GM10248 (cell line): ENCODE data around the gene FOS.

ENCODE experiments used
- CTCF ChIA-PET: fragments of 300-600 bp; sonication (Branson Sonifier 250); formaldehyde crosslinking; extraction: SDS; loops from one replicate; lab custom pipeline; 2021; ENCODE audit warnings: antibody characterized with exemption; lab: Yijun Ruan, JAX
- POLR2A ChIA-PET: fragments of 350-650 bp; sonication (Branson Sonifier 250); formaldehyde crosslinking; extraction: SDS; loops from one replicate; lab custom pipeline; 2020; ENCODE audit warnings: antibody characterized with exemption; lab: Yijun Ruan, JAX
- DNase-seq: peaks from one replicate; pipeline ENCODE4 v3.0.0; 2012; ENCODE audit errors: extremely low spot score
- TF ChIP-seq, protein P1 (sequence below): IDR thresholded peaks from 2 replicates; pipeline ENCODE4 v1.5.1; 2012; ENCODE audit warnings: mild to moderate bottlenecking, low read depth; ENCODE audit errors: extremely low read depth, missing control alignments, control extremely low read depth

Gene FOS

DNA sequence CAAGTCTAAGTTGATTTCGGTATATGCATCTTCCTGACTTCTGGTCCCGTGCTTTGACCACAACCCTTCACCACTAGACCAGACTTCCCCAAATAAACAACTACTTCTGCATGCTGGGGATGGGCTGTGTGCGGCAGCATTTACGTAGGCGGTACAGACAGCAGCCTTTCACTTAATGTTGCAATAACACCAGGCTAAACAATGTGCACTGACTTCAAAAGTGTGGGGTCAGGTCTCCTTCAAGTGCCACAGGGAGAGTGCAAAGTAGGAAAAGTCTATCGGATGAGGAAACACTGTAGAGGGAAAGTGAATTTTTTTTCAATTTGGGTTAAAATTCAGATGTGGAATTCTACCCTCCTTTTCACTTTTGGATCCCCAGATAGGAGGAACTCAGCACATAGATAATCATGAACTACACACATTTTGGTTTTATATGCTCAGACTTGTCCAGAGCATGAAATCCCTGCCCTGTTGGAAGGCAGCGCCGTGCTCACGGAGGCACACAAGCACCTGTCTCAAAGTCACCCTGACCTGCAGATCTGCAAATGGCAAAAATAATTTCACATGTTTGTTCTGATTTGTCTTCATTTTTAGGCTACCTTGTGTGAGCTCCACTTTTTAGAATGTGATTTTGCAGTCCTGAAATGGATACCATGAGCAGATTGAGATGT, 3.6 kb upstream of the FOS start:
- TF ChIP-seq, protein P1, sequence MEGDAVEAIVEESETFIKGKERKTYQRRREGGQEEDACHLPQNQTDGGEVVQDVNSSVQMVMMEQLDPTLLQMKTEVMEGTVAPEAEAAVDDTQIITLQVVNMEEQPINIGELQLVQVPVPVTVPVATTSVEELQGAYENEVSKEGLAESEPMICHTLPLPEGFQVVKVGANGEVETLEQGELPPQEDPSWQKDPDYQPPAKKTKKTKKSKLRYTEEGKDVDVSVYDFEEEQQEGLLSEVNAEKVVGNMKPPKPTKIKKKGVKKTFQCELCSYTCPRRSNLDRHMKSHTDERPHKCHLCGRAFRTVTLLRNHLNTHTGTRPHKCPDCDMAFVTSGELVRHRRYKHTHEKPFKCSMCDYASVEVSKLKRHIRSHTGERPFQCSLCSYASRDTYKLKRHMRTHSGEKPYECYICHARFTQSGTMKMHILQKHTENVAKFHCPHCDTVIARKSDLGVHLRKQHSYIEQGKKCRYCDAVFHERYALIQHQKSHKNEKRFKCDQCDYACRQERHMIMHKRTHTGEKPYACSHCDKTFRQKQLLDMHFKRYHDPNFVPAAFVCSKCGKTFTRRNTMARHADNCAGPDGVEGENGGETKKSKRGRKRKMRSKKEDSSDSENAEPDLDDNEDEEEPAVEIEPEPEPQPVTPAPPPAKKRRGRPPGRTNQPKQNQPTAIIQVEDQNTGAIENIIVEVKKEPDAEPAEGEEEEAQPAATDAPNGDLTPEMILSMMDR, result no peak
- CTCF ChIA-PET, result interaction anchor here (0.8 to 3.1 kb wide), 4 partner anchors 9 to 20 kb away, joined by 3 to 7 read pairs (median 4); no protein-coding TSS in a partner anchor
- POLR2A ChIA-PET, result no interaction called here
- peak; percentile 52 for DNase-seq

GRCh38 chr14:75275598-75275997, 3.0 kb upstream of the FOS start:
- no peak for DNase-seq
- ChIA-PET POLR2A (no interaction called here), CTCF (interaction anchor here (0.9 to 3.1 kb wide), 4 partner anchors 9 to 20 kb away, joined by 3 to 7 read pairs (median 4); no protein-coding TSS in a partner anchor)
- TF ChIP-seq, protein P1, result no peak

GRCh38 chr14:75277008-75277814, 1.4 kb upstream of the FOS start:
- TF ChIP-seq, protein P1, result no peak
- CTCF ChIA-PET, result interaction anchor here (1.1 to 3.1 kb wide), 4 partner anchors 12 to 66 kb away, joined by 3 to 7 read pairs (median 4); no protein-coding TSS in a partner anchor

DNA sequence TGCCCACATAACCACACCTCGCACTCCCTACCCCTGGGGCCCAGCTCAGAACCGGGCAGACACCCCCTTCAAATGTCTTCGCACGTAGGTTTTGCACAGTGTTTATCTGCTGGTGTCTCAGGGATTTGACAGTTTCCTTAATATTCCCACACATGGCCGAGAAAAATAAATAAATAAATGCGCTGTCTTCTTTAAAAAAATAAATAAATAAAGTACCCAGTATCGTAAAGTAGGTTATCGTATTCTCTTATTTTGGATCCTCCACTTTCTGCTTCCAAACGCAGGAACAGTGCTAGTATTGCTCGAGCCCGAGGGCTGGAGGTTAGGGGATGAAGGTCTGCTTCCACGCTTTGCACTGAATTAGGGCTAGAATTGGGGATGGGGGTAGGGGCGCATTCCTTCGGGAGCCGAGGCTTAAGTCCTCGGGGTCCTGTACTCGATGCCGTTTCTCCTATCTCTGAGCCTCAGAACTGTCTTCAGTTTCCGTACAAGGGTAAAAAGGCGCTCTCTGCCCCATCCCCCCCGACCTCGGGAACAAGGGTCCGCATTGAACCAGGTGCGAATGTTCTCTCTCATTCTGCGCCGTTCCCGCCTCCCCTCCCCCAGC, 710 bp upstream of the FOS start:
- no peak for DNase-seq
- CTCF ChIA-PET, result interaction anchor here (1.4 kb wide), 1 partner anchor 67 kb away, joined by 3 read pairs; no protein-coding TSS in a partner anchor
- POLR2A ChIA-PET, result interaction anchor here (0.6 to 1.6 kb wide), 11 partner anchors 9 to 689 kb away, joined by 3 to 9 read pairs (median 4); no protein-coding TSS in a partner anchor

More at GRCh38 chr14:75277008-75277814, 1.4 kb upstream of the FOS start:
- peak; percentile 77 for DNase-seq
- POLR2A ChIA-PET, result interaction anchor here (0.6 to 1.6 kb wide), 3 partner anchors 18 to 570 kb away, joined by 4 to 9 read pairs (median 4); no protein-coding TSS in a partner anchor

GRCh38 chr14:75279153-75279762, 630 bp downstream of the FOS start:
- ChIA-PET CTCF (no interaction called here), POLR2A (interaction anchor here (0.6 to 1.5 kb wide), 4 partner anchors 12 to 409 kb away, joined by 3 to 7 read pairs (median 4); no protein-coding TSS in a partner anchor)
- TF ChIP-seq, protein P1, result no peak
- DNase-seq, result peak; percentile 33

More for the DNA sequence above, 710 bp upstream of the FOS start:
- TF ChIP-seq, protein P1, result no peak

DNA sequence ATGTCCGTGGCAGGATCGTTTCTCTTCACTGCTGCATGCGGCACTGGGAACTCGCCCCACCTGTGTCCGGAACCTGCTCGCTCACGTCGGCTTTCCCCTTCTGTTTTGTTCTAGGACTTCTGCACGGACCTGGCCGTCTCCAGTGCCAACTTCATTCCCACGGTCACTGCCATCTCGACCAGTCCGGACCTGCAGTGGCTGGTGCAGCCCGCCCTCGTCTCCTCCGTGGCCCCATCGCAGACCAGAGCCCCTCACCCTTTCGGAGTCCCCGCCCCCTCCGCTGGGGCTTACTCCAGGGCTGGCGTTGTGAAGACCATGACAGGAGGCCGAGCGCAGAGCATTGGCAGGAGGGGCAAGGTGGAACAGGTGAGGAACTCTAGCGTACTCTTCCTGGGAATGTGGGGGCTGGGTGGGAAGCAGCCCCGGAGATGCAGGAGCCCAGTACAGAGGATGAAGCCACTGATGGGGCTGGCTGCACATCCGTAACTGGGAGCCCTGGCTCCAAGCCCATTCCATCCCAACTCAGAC, 1.2 kb downstream of the FOS start:
- ChIA-PET CTCF (no interaction called here), POLR2A (interaction anchor here (1.0 to 2.2 kb wide), 3 partner anchors 10 to 14 kb away, joined by 3 to 9 read pairs (median 4); no protein-coding TSS in a partner anchor)
- no peak for DNase-seq
- TF ChIP-seq, protein P1, result no peak
